Glutamatergic neuron (in vitro differentiated cells): ENCODE measurements around the gene XRN1. TPM values are rescaled to one million over a fixed set of nuclear protein-coding genes. Genes with fewer than 3 reads are reported as not detected.

ENCODE experiments used
- DNase-seq: peaks from one replicate; pipeline ENCODE4 v3.0.0; 2022
- H3K27ac Mint-ChIP-seq: one replicate; pipeline ENCODE4 v1.8.0; 2020; ENCODE audit warnings: mild to moderate bottlenecking, mixed read lengths, inconsistent platforms; ENCODE audit not compliant: unreplicated experiment
- H3K27me3 Mint-ChIP-seq: one replicate; pipeline ENCODE4 v1.8.0; 2020; ENCODE audit warnings: mild to moderate bottlenecking, moderate library complexity, mixed read lengths, inconsistent platforms; ENCODE audit not compliant: unreplicated experiment
- H3K36me3 Mint-ChIP-seq: one replicate; pipeline ENCODE4 v1.8.0; 2020; ENCODE audit warnings: mild to moderate bottlenecking, mixed read lengths, inconsistent platforms; ENCODE audit not compliant: unreplicated experiment
- H3K4me1 Mint-ChIP-seq: one replicate; pipeline ENCODE4 v1.8.0; 2020; ENCODE audit warnings: mild to moderate bottlenecking, low read depth, mixed read lengths, inconsistent platforms; ENCODE audit not compliant: unreplicated experiment
- H3K4me3 Mint-ChIP-seq: one replicate; pipeline ENCODE4 v1.8.0; 2020; ENCODE audit warnings: mild to moderate bottlenecking, mixed read lengths, inconsistent platforms; ENCODE audit not compliant: unreplicated experiment
- H3K9me3 Mint-ChIP-seq: one replicate; pipeline ENCODE4 v1.8.0; 2020; ENCODE audit warnings: mild to moderate bottlenecking, moderate library complexity, mixed read lengths, inconsistent platforms; ENCODE audit not compliant: unreplicated experiment
- CTCF ChIP-seq: fragments of 200-600 bp; sonication (generic); IDR thresholded peaks from one replicate; pipeline ENCODE4 v1.5.0; 2021; ENCODE audit not compliant: partially characterized antibody, unreplicated experiment
- total RNA-seq: library from RNA; stranded (reverse); fragmentation: NEBNext Ultra II Directional; extraction: Animal tissue kit (Norgen Biotek cat#: 25700); gene quantifications from one replicate; pipeline ENCODE4 v1.2.1, GENCODE V29; 2021; ENCODE audit not compliant: unreplicated experiment

Gene XRN1
- total RNA-seq, 1 donor from 2014 or later: 46.1 TPM

GRCh38 chr3:142263112-142263511 lies 184.7 kb downstream of the XRN1 start:
- Mint-ChIP-seq H3K4me1 (no peaks in the 10 kb centered on the region), H3K4me3 (no peak overlapping the region), H3K9me3 (no peaks in the 10 kb centered on the region), H3K27ac (no peak overlapping the region), H3K27me3 (no peaks in the 10 kb centered on the region), H3K36me3 (peaks cover 9% of the 10 kb centered on the region)
- DNase-seq: no peak
- TF ChIP-seq CTCF: no peak

GRCh38 chr3:142259359-142259758 lies 188.5 kb downstream of the XRN1 start:
- no peak for DNase-seq
- Mint-ChIP-seq H3K4me3 (no peak overlapping the region), H3K4me1 (no peaks in the 10 kb centered on the region)

GRCh38 chr3:142256712-142257333 lies 191.0 kb downstream of the XRN1 start:
- no peaks in the 10 kb centered on the region for H3K4me1 Mint-ChIP-seq
- no peak overlapping the region for H3K27ac Mint-ChIP-seq
- no peak for DNase-seq
- no peak for TF ChIP-seq CTCF
- no peak overlapping the region for H3K4me3 Mint-ChIP-seq
- H3K27me3 Mint-ChIP-seq: no peaks in the 10 kb centered on the region
- peaks cover 6% of the 10 kb centered on the region for H3K9me3 Mint-ChIP-seq
- peaks cover 30% of the 10 kb centered on the region for H3K36me3 Mint-ChIP-seq

More at GRCh38 chr3:142259359-142259758, 188.5 kb downstream of the XRN1 start:
- Mint-ChIP-seq H3K36me3 (peaks cover 21% of the 10 kb centered on the region), H3K9me3 (peaks cover 3% of the 10 kb centered on the region), H3K27ac (no peak overlapping the region), H3K27me3 (no peaks in the 10 kb centered on the region)
- TF ChIP-seq CTCF: no peak

Other genes with a start within 250 kb of the XRN1 start
- 22.9 TPM for gene GK5, start 222.5 kb downstream of the XRN1 start, total RNA-seq
- 18.3 TPM for gene ATR, start 130.7 kb upstream of the XRN1 start, total RNA-seq
- 1.3 TPM for gene PLS1, start 148.4 kb upstream of the XRN1 start, total RNA-seq